Lower leg skin (tissue), 3 donors: ENCODE measurements around the gene KBTBD12.

Experiments
- POLR2A ChIP-seq, 2 donors: fragments of 450-650 bp; IDR thresholded peaks; one replicate each; pipeline ENCODE4 v1.6.1; 2016 to 2017; ENCODE audit warnings: antibody characterized with exemption in 2 of 2, mild to moderate bottlenecking in 1 of 2, moderate library complexity in 1 of 2
- TF ChIP-seq, protein P1 (sequence below), 3 donors: fragments of 450-650 bp; IDR thresholded peaks; one replicate each; pipeline ENCODE4 v1.5.1; 2016; ENCODE audit warnings: antibody characterized with exemption in 3 of 3, mild to moderate bottlenecking in 3 of 3, moderate library complexity in 2 of 3

DNA sequence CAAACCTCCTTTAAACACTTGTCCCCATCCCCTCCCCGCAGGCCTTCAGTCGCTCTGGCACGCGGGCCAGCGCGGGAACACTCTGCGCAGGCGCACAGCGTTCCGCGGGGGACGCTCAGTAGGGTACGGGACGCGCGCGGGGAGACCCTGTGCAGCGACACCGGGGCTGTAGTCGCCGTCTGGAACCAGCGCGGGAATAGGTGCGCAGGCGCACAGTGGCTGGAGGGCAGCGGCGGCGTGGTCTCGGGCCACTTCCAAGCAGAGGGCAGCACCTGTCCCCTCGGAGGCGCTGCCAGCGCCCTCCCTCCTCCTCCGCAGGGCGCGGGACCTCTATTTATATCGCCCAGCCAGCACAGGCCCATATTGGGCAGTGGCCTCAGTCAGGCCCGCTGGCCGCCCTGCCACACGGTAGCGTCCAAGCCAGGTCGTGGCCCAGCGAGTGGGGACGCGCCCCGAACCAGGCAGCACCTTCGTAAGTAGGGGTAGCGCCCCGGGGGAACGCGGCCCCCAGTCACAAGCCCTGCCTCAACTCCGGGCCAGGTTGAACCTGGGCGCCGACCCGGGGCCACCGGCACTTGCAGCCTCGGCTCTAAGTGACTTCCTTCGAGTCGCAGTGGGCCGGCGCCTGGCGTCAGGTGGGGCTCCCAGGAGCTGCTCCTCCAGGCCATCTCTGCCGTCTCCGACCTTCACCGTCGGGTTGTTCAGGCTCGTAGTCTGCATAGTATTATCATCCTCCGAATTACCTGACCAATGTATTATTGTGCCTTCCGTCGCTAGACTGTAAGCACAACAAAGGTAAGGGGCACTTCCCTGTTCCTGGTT lies at the start of gene KBTBD12:
- TF ChIP-seq POLR2A (IDR thresholded peaks at IDR 0.05), result no peak
- TF ChIP-seq, protein P1, sequence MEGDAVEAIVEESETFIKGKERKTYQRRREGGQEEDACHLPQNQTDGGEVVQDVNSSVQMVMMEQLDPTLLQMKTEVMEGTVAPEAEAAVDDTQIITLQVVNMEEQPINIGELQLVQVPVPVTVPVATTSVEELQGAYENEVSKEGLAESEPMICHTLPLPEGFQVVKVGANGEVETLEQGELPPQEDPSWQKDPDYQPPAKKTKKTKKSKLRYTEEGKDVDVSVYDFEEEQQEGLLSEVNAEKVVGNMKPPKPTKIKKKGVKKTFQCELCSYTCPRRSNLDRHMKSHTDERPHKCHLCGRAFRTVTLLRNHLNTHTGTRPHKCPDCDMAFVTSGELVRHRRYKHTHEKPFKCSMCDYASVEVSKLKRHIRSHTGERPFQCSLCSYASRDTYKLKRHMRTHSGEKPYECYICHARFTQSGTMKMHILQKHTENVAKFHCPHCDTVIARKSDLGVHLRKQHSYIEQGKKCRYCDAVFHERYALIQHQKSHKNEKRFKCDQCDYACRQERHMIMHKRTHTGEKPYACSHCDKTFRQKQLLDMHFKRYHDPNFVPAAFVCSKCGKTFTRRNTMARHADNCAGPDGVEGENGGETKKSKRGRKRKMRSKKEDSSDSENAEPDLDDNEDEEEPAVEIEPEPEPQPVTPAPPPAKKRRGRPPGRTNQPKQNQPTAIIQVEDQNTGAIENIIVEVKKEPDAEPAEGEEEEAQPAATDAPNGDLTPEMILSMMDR (IDR thresholded peaks at IDR 0.05), result no peak
